SU-DHL-6 (cell line): ENCODE data around the gene DOCK10.

ENCODE experiments used
- EZH2phosphoT487 ChIP-seq: fragments of 200-600 bp; sonication (generic), shearing (Covaris generic); conservative IDR thresholded peaks from 2 replicates; pipeline ENCODE4 v1.6.1; 2018; ENCODE audit warnings: mild to moderate bottlenecking, antibody characterized with exemption, low read length, moderate library complexity, mixed read lengths
- TF ChIP-seq, protein P1 (sequence below): fragments of 200-600 bp; sonication (generic); IDR thresholded peaks from one replicate; pipeline ENCODE4 v1.5.1; 2017; ENCODE audit warnings: antibody characterized with exemption, mild to moderate bottlenecking, low read length, moderate library complexity; ENCODE audit not compliant: insufficient read depth, poor library complexity, severe bottlenecking

- TF ChIP-seq, protein P1, sequence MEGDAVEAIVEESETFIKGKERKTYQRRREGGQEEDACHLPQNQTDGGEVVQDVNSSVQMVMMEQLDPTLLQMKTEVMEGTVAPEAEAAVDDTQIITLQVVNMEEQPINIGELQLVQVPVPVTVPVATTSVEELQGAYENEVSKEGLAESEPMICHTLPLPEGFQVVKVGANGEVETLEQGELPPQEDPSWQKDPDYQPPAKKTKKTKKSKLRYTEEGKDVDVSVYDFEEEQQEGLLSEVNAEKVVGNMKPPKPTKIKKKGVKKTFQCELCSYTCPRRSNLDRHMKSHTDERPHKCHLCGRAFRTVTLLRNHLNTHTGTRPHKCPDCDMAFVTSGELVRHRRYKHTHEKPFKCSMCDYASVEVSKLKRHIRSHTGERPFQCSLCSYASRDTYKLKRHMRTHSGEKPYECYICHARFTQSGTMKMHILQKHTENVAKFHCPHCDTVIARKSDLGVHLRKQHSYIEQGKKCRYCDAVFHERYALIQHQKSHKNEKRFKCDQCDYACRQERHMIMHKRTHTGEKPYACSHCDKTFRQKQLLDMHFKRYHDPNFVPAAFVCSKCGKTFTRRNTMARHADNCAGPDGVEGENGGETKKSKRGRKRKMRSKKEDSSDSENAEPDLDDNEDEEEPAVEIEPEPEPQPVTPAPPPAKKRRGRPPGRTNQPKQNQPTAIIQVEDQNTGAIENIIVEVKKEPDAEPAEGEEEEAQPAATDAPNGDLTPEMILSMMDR = no peak
- no peak for TF ChIP-seq EZH2phosphoT487
Observed at GRCh38 chr2:224865016-224865415, 177.3 kb downstream of the DOCK10 start.
